Smooth muscle cell (in vitro differentiated cells): ENCODE measurements around the gene NDRG3. TPM values are rescaled to one million over a fixed set of nuclear protein-coding genes. Genes with fewer than 3 reads are reported as not detected.

Experiments used
- DNase-seq: peaks from one replicate; lab custom pipeline; 2025; ENCODE audit not compliant: unreplicated experiment; lab: John Stamatoyannopoulos, UW
- H2AFZ ChIP-seq: fragments of 200-600 bp; sonication (generic); 2 replicates; pipeline ENCODE4 v1.6.0; 2016; ENCODE audit warnings: antibody characterized with exemption, low read depth, mild to moderate bottlenecking
- H3F3A ChIP-seq: fragments of 200-600 bp; sonication (generic); 2 replicates; pipeline ENCODE4 v1.6.0; 2017; ENCODE audit warnings: antibody characterized with exemption, low read depth
- H3K27ac ChIP-seq: fragments of 200-600 bp; sonication (generic); 2 replicates; pipeline ENCODE4 v1.5.1; 2016; ENCODE audit warnings: low read depth, mild to moderate bottlenecking
- H3K27me3 ChIP-seq: fragments of 200-600 bp; sonication (generic); 2 replicates; pipeline ENCODE4 v1.6.1; 2016; ENCODE audit warnings: low read depth, mild to moderate bottlenecking
- H3K36me3 ChIP-seq: fragments of 200-600 bp; sonication (generic); 2 replicates; pipeline ENCODE4 v1.5.1; 2016; ENCODE audit warnings: low read depth
- H3K4me1 ChIP-seq: fragments of 200-600 bp; sonication (generic); 2 replicates; pipeline ENCODE4 v1.5.1; 2016; ENCODE audit warnings: low read depth
- H3K4me2 ChIP-seq: fragments of 200-600 bp; sonication (generic); 2 replicates; pipeline ENCODE4 v1.6.0; 2016; ENCODE audit warnings: mild to moderate bottlenecking
- H3K4me3 ChIP-seq: fragments of 200-600 bp; sonication (generic); 2 replicates; pipeline ENCODE4 v1.5.1; 2016; ENCODE audit warnings: mild to moderate bottlenecking
- H3K79me2 ChIP-seq: fragments of 200-600 bp; sonication (generic); 2 replicates; pipeline ENCODE4 v1.6.0; 2016; ENCODE audit warnings: low read depth, mild to moderate bottlenecking
- H3K9ac ChIP-seq: fragments of 200-600 bp; sonication (generic); 2 replicates; pipeline ENCODE4 v1.6.0; 2016; ENCODE audit warnings: low read depth
- H3K9me3 ChIP-seq: fragments of 200-600 bp; sonication (generic); replicated peaks from 2 replicates; pipeline ENCODE4 v1.5.1; 2016; ENCODE audit warnings: low read depth
- H4K20me1 ChIP-seq: fragments of 200-600 bp; sonication (generic); 2 replicates; pipeline ENCODE4 v1.6.0; 2016; ENCODE audit warnings: low read depth
- WGBS: methylation state at CpG from one replicate; pipeline ENCODE4 v1.1.7; 2016; ENCODE audit warnings: low lambda C conversion rate; 5-methylcytosine and 5-hydroxymethylcytosine counted together
- polyA plus RNA-seq: library from polyadenylated mRNA; unstranded; fragments of >200 nt; fragmentation: Nextera tagmentation; extraction: Ambion mirVana; gene quantifications from 2 replicates; pipeline ENCODE4 v1.2.1, GENCODE V29; 2016
- total RNA-seq: library from RNA; depleted of rRNA; stranded (reverse); fragments of >200 nt; gene quantifications from 2 replicates; pipeline ENCODE4 v1.2.3, GENCODE V29; 2014
- TF ChIP-seq, protein P1 (sequence below): fragments of 200-600 bp; sonication (generic); IDR thresholded peaks from 2 replicates; pipeline ENCODE4 v1.5.1; 2017; ENCODE audit warnings: borderline replicate concordance, mild to moderate bottlenecking, antibody characterized with exemption; ENCODE audit not compliant: insufficient read depth, poor library complexity, severe bottlenecking

Gene NDRG3
- total and polyA plus RNA-seq, 2 experiments from 2014 or later, result 13.4 to 14.6 TPM

DNA sequence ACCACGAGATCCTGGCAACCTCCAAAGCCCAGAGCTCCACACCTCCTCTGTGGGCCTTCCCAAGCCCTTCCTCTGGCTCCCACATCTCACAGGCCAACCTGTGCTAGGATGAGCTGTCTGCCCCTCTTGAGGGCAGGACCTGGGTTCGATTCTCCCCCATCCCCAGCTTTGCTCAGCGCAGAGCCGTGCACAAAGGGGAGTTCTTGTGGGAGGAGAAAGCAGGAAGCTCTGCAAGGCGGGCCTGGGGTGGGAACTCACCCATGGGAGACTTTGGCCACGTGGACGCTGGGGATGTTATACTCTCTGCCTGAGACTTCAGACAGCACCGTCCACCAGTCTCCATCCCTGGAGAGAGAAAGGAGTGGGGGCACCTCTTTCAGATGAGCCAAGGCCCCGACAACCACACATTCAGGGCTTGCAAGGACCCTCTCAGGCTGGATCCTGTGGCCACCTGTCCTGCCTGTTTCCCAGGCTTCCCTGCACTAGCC lies 112.6 kb downstream of the NDRG3 start:
- TF ChIP-seq, protein P1, sequence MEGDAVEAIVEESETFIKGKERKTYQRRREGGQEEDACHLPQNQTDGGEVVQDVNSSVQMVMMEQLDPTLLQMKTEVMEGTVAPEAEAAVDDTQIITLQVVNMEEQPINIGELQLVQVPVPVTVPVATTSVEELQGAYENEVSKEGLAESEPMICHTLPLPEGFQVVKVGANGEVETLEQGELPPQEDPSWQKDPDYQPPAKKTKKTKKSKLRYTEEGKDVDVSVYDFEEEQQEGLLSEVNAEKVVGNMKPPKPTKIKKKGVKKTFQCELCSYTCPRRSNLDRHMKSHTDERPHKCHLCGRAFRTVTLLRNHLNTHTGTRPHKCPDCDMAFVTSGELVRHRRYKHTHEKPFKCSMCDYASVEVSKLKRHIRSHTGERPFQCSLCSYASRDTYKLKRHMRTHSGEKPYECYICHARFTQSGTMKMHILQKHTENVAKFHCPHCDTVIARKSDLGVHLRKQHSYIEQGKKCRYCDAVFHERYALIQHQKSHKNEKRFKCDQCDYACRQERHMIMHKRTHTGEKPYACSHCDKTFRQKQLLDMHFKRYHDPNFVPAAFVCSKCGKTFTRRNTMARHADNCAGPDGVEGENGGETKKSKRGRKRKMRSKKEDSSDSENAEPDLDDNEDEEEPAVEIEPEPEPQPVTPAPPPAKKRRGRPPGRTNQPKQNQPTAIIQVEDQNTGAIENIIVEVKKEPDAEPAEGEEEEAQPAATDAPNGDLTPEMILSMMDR, result no peak
- no peak overlapping the region for H3K27ac ChIP-seq
- 83% methylated on average over 9 of the region's 9 CpGs for WGBS
- H3K9ac ChIP-seq, result no peak overlapping the region
- DNase-seq, result no peak
- H3K79me2 ChIP-seq, result no peaks in the 10 kb centered on the region
- no peaks in the 10 kb centered on the region for H3K36me3 ChIP-seq
- no peak overlapping the region for H3K4me2 ChIP-seq
- H3K4me1 ChIP-seq, result peaks cover 4% of the 10 kb centered on the region
- H3K4me3 ChIP-seq, result no peak overlapping the region
- no peaks in the 10 kb centered on the region for H3K9me3 ChIP-seq
- H4K20me1 ChIP-seq, result no peaks in the 10 kb centered on the region
- no peak overlapping the region for H2AFZ ChIP-seq
- H3K27me3 ChIP-seq, result no peaks in the 10 kb centered on the region
- no peaks in the 10 kb centered on the region for H3F3A ChIP-seq

DNA sequence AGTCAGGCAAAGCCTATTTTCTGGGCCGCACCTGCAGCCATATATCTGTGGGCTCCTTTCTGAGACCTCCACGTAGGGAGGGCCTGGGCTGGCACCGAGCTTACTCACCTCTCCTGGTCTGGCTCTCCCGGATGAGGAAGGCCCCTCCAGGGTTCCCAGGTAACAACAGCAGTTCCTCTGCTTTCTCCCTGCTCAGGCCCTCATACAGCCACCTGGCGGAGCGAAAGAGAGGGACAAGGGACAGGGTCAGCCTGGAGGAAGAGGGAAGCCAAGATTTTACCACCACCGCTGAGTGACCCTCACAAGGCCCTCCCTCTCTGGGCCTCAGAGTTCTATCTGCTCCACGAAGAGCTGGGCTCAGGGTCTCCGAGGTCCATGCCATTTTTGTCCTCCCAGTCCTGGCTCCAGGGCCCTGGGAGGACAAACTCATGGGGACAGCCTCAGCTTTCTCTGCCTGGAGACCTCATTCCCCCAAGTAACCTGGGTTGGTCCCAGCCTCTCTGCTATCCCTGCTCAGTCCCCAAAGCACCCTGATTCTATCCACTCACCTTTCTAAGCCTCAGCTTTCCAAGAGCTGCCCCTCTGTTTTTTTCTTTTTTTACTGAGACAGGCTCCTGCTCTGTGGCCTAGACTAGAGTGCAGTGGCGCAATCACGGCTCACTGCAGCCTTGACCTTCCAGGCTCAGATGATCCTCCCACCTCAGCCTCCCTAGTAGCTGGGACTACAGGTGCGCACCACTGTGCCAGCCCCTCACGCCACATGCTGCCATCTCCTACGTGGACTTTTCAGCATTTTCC lies 113.2 kb downstream of the NDRG3 start:
- Histone ChIP-seq H3K27ac (no peak overlapping the region), H2AFZ (no peak overlapping the region), H4K20me1 (no peaks in the 10 kb centered on the region), H3K4me1 (peaks cover 4% of the 10 kb centered on the region), H3F3A (no peaks in the 10 kb centered on the region), H3K4me2 (no peak overlapping the region), H3K79me2 (no peaks in the 10 kb centered on the region), H3K27me3 (no peaks in the 10 kb centered on the region), H3K9ac (no peak overlapping the region), H3K4me3 (no peak overlapping the region), H3K36me3 (no peaks in the 10 kb centered on the region), H3K9me3 (no peaks in the 10 kb centered on the region)
- TF ChIP-seq, protein P1, result no peak
- no peak for DNase-seq
- WGBS, result 73% methylated on average over 14 of the region's 14 CpGs

GRCh38 chr20:36632147-36632486 lies 113.8 kb downstream of the NDRG3 start:
- H3K79me2 ChIP-seq, result no peaks in the 10 kb centered on the region
- no peaks in the 10 kb centered on the region for H3K27me3 ChIP-seq
- no peak overlapping the region for H2AFZ ChIP-seq
- H3F3A ChIP-seq, result no peaks in the 10 kb centered on the region
- H3K4me2 ChIP-seq, result no peak overlapping the region
- no peak overlapping the region for H3K9ac ChIP-seq
- no peaks in the 10 kb centered on the region for H3K36me3 ChIP-seq
- H3K4me3 ChIP-seq, result no peak overlapping the region
- H4K20me1 ChIP-seq, result no peaks in the 10 kb centered on the region
- H3K27ac ChIP-seq, result no peak overlapping the region
- WGBS, result 89% methylated on average over 3 of the region's 3 CpGs
- TF ChIP-seq, protein P1, result no peak
- peaks cover 4% of the 10 kb centered on the region for H3K4me1 ChIP-seq
- no peaks in the 10 kb centered on the region for H3K9me3 ChIP-seq
- no peak for DNase-seq

- no peak for DNase-seq
- H4K20me1 ChIP-seq, result no peaks in the 10 kb centered on the region
- no peaks in the 10 kb centered on the region for H3K9me3 ChIP-seq
- no peaks in the 10 kb centered on the region for H3K27me3 ChIP-seq
- no peaks in the 10 kb centered on the region for H3K79me2 ChIP-seq
- H3F3A ChIP-seq, result no peaks in the 10 kb centered on the region
- no peak overlapping the region for H3K9ac ChIP-seq
- H3K4me3 ChIP-seq, result no peak overlapping the region
- H3K4me1 ChIP-seq, result peaks cover 4% of the 10 kb centered on the region
- H3K27ac ChIP-seq, result no peak overlapping the region
- H3K4me2 ChIP-seq, result no peak overlapping the region
- H3K36me3 ChIP-seq, result no peaks in the 10 kb centered on the region
- WGBS, result 86% methylated on average over 6 of the region's 6 CpGs
- no peak overlapping the region for H2AFZ ChIP-seq
- TF ChIP-seq, protein P1, result no peak
Measured at GRCh38 chr20:36631646-36632045, 114.2 kb downstream of the NDRG3 start.
